ENCODE measurements around the gene HAO1. TPM values are rescaled to one million over a fixed set of nuclear protein-coding genes. Genes with fewer than 3 reads are reported as not detected.
A peak's percentile ranks its signal among the peaks of the same experiment; 100 is the strongest.
"Not testable (repeated sequence)": the region's sequence is repeated elsewhere in the genome, so short reads cannot be mapped to it uniquely, and the experiment has no call there.

HAO1 gene
- total RNA-seq, 1 donor from 2014 or later: not detected

DNA sequence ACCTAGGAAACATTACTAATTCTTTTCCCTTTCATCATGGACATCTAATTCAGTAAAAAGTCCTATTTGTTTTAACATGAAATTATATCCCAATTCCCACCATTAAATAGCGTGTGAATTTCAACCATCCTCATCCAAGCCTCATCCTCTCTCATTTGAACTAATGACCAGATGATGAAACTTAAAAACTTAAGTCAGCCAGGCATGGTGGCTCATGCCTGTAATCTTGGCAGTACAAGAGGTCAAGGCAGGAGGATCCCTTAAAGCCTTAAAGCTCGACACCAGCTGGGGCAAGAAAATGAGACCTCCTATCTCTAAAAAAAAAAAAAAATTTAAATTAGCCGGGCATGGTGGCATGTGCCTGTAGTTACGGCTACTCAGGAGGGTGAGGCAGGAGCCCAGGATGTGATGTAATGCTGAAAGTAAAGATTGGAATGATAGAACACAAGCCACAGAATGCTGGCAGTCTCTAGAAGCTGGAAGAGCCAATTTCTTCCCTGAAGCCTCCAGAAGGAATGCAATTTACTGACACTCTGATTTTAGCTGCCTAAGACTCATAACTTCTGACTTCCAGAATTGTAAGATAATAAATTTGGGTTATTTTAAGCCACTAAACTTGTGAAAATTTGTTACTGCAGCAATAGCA, 27.1 kb upstream of the HAO1 start:
- TF ChIP-seq, protein P1, sequence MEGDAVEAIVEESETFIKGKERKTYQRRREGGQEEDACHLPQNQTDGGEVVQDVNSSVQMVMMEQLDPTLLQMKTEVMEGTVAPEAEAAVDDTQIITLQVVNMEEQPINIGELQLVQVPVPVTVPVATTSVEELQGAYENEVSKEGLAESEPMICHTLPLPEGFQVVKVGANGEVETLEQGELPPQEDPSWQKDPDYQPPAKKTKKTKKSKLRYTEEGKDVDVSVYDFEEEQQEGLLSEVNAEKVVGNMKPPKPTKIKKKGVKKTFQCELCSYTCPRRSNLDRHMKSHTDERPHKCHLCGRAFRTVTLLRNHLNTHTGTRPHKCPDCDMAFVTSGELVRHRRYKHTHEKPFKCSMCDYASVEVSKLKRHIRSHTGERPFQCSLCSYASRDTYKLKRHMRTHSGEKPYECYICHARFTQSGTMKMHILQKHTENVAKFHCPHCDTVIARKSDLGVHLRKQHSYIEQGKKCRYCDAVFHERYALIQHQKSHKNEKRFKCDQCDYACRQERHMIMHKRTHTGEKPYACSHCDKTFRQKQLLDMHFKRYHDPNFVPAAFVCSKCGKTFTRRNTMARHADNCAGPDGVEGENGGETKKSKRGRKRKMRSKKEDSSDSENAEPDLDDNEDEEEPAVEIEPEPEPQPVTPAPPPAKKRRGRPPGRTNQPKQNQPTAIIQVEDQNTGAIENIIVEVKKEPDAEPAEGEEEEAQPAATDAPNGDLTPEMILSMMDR (IDR thresholded peaks at IDR 0.05; ENCODE audit: insufficient read depth, low read length, severe bottlenecking): no peak
- DNase-seq (ENCODE audit: low read depth) (peak; percentile 24), FAIRE-seq (no peak)
- Histone ChIP-seq H3K27me3 (ENCODE audit: control insufficient read depth, insufficient read depth, low read length) (no peaks in the 10 kb centered on the region), H3K4me3 (ENCODE audit: low read depth, low read length) (no peak overlapping the region), H3K36me3 (ENCODE audit: control insufficient read depth, insufficient read depth, low read length) (no peaks in the 10 kb centered on the region)

DNA sequence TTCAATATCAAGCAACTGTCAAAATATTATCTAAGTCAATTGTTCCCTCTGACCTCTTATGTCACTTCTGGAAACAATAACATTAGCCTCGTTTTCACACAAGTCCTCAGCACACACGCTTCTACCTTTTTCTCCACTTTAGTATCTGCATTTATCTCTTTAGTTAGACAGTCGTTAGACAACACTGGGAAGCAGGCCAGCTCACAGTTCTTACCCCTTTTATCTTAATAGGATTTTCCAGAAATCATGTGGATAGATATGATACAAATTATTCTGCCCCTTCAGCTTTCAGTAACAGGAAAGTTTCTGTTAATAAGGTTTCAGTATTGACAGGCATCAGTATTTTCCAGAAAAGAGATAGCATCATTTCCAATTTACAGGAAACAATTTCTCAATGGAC, 25.9 kb upstream of the HAO1 start:
- no peak for FAIRE-seq
- H3K27me3 ChIP-seq (ENCODE audit: control insufficient read depth, insufficient read depth, low read length): no peaks in the 10 kb centered on the region
- H3K36me3 ChIP-seq (ENCODE audit: control insufficient read depth, insufficient read depth, low read length): no peaks in the 10 kb centered on the region
- TF ChIP-seq, protein P1 (IDR thresholded peaks at IDR 0.05; ENCODE audit: insufficient read depth, low read length, severe bottlenecking): no peak
- H3K4me3 ChIP-seq (ENCODE audit: low read depth, low read length): no peak overlapping the region
- DNase-seq (ENCODE audit: low read depth): no peak

DNA sequence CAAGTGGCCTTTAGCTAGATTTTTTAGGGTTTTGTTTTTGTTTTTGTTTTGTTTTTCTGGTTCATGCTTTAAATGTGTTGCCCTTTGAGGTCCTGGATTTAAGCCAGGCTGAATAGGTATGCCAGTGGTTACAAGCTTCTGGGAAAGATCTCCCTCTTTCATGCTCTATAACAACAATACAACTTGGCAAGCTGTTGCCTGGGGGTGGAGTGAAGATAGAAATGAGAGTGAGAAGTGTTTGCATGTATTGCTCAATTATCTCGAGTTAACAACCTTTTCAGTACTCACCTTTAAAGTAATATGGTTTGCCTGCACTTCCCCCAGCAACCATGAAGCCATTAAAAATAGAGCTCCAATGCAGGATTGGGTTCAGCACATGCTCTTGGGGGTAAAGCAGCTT, 19.2 kb upstream of the HAO1 start:
- peak; percentile 36 for DNase-seq (ENCODE audit: low read depth)

DNA sequence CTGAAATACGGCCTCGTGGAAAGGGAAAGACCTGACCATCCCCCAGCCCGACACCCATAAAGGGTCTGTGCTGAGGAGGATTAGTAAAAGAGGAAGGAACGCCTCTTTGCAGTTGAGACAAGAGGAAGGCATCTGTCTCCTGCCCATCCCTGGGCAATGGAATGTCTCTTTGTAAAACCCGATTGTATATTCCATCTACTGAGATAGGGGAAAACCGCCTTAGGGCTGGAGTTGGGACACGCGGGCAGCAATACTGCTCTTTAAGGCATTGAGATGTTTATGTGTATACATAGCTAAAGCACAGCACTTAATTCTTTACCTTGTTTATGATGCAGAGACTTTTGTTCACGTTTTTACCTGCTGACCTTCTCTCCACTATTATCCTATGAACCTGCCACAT, 16.3 kb upstream of the HAO1 start:
- FAIRE-seq; H3K36me3 ChIP-seq (ENCODE audit: control insufficient read depth, insufficient read depth, low read length); DNase-seq (ENCODE audit: low read depth); H3K4me3 ChIP-seq (ENCODE audit: low read depth, low read length); H3K27me3 ChIP-seq (ENCODE audit: control insufficient read depth, insufficient read depth, low read length): not testable (repeated sequence)

More for the DNA sequence above, 19.2 kb upstream of the HAO1 start:
- no peaks in the 10 kb centered on the region for H3K36me3 ChIP-seq (ENCODE audit: control insufficient read depth, insufficient read depth, low read length)
- no peak for FAIRE-seq
- no peaks in the 10 kb centered on the region for H3K27me3 ChIP-seq (ENCODE audit: control insufficient read depth, insufficient read depth, low read length)
- H3K4me3 ChIP-seq (ENCODE audit: low read depth, low read length): no peak overlapping the region
- TF ChIP-seq, protein P1 (IDR thresholded peaks at IDR 0.05; ENCODE audit: insufficient read depth, low read length, severe bottlenecking): no peak

DNA sequence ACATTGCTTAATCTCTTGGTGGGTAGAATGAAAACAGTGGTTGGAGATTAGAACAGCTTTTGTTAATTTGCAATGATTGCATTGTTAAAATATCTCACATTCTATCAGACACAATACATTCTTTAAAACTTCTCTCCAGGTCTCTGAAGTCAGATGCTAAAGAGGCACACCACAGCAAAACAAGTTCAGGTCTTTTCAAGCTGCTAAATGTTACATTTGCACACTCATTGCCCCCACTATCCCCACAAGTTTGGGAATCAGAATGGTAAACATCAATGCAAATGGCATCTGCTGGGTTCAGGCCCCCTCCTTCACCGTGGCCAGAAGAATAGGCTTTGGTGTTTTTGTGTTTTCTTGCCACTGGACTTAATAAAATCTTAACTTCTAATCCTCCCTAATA, 10.1 kb upstream of the HAO1 start:
- TF ChIP-seq, protein P1 (IDR thresholded peaks at IDR 0.05; ENCODE audit: insufficient read depth, low read length, severe bottlenecking): no peak
- FAIRE-seq (no peak), DNase-seq (ENCODE audit: low read depth) (no peak)
- no peaks in the 10 kb centered on the region for H3K27me3 ChIP-seq (ENCODE audit: control insufficient read depth, insufficient read depth, low read length)
- H3K4me3 ChIP-seq (ENCODE audit: low read depth, low read length): no peak overlapping the region
- H3K36me3 ChIP-seq (ENCODE audit: control insufficient read depth, insufficient read depth, low read length): no peaks in the 10 kb centered on the region

DNA sequence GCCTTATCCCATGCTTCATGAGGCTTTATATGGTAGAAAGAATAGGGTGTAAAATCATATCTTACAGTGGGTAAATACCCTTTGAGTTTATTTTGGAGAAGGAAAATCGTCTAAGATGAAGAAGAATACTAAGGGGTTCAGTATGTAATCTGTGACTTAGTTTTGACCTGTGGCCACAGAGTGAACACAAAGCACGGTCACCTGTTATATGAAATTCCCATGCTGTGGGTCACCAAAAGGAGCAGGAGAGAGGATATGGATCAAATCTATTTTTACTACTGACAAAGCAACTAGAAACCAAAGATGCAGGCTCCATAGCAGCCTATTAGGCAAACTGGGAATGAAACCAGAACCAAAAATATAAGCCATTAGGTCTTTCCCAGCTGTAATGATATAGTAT, 3.6 kb upstream of the HAO1 start:
- no peaks in the 10 kb centered on the region for H3K36me3 ChIP-seq (ENCODE audit: control insufficient read depth, insufficient read depth, low read length)
- TF ChIP-seq, protein P1 (IDR thresholded peaks at IDR 0.05; ENCODE audit: insufficient read depth, low read length, severe bottlenecking): no peak
- H3K4me3 ChIP-seq (ENCODE audit: low read depth, low read length): no peak overlapping the region
- DNase-seq (ENCODE audit: low read depth) (no peak), FAIRE-seq (no peak)
- H3K27me3 ChIP-seq (ENCODE audit: control insufficient read depth, insufficient read depth, low read length): no peaks in the 10 kb centered on the region
